Inferior parietal cortex (tissue), 1 donor: ENCODE results near the gene NRG3.
"Not testable (repeated sequence)": the region's sequence is repeated elsewhere in the genome, so short reads cannot be mapped to it uniquely, and the experiment has no call there.

Source experiments
- DNase-seq: peaks from one replicate; pipeline ENCODE4 v3.0.0-alpha.2; 2016; ENCODE audit errors: extremely low spot score

The NRG3 gene

GRCh38 chr10:82981137-82981723 lies 1106.2 kb downstream of the NRG3 start:
- peak; percentile 15 for DNase-seq

DNA sequence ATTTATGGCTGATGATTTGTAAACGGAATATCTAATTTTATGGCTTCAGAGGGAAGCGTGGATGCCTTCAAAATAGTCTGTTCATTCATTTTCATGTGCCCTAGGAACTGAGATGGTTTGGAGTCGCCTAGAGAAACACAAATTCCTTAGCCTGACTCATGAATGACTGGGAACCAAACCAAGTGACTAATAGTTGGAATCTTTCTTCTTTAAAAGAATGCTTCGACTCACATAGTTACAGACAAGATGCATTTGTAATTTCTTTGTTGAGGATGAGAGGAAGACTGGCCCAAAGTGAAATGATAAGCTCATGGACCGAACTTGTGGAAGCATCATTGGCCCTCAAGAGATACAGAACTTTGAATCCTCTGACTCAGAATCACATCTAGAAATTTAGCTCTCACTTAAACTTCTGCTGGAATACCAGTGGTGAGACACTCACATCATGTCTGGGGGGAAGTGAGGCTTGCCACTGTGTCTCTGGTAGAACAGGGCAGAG lies 1107.2 kb downstream of the NRG3 start:
- peak; percentile 45 for DNase-seq

DNA sequence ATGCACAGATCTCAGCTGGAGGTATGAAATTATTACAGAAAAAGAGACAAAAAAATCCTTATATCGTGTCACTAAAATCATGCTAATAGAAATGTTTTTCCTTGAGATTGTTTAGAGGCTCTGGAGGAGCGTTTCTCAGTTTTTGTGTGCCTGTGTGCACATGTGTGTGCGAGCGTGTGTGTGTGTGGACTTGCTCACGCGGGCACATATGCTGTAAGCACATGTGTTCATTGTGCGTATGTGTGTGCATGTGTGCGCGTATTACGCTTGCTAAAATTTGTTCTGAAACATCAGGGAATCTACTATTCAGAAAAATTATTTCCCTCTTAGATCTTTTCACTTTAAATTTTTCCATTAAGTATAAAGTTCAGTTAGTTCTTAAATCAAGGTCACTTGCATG lies 1111.2 kb downstream of the NRG3 start:
- no peak for DNase-seq

DNA sequence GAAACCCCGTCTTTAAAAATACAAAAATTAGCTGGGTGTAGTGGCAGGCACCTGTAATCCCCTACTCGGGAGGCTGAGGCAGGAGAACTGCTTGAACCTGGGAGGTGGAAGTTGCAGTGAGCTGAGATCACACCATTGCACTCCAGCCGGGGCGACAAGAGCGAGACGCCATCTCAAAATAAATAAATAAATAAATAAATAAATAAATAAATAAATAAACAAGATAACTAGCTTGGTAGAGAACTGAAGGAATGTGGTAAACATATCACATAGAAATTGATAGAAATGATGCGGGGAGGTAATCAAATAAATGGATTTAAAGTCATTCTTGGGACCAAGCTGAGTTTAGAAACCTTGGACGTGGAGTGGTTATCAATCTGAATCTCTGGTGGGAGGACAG lies 1131.5 kb downstream of the NRG3 start:
- DNase-seq = not testable (repeated sequence)

DNA sequence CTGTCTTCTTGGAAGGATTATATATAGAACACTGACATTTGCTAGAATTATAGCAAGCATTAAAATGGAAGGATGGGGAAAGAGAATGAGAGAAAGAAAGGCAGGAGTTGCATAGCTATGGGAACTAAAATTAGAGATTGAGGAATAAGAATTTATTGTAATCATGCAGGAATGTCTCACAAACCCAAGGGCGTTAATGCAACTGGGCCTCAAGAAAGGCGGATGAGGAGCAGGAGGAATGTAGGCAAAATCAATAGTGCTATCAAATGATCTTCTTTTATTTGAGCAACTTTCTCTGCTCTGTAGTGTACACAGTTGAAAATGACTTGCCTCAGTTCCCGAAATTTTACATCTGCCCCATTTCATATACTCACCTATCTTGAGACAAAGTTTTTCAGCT lies 1132.5 kb downstream of the NRG3 start:
- no peak for DNase-seq

DNA sequence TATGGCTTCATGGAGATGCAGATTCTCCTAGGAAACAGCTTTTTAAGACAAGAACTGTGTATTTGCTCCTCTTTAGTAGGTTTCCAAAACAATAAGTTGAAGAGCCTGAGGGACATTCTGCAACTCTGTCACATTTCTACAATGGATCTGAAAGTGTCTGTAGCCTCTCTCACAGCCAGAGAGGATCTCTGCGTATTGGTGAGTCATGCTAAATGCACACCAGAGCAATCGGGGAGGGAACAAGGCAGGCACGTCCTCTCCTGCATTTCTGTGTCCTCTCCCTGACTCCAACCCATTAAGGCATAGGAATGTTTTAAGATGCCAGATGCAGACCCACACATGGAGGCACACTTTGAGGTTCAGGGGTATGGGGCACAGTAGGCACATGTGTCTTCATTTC lies 1137.9 kb downstream of the NRG3 start:
- DNase-seq = no peak

- no peak for DNase-seq
These were observed 1142.3 kb downstream of the NRG3 start for GRCh38 chr10:83017076-83017867.

DNA sequence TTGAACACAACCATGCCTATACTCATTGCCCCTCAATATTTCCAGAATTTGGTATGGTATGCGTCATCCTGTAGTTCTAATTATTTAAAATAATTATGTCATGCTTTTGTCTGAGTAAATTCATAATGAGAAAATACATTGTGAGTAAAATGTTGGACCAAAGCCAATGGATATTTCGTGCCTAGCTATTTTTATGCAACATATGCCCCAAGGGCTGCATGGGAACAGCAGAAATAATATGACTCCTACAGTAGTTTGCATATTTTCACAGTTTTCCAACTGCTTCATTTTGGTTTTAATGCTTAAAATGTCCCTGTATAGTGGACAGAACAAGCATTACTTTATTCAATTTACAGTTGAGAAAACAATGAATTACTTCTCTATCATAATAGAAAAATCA lies 1148.7 kb downstream of the NRG3 start:
- peak; percentile 3 for DNase-seq
